BJ (cell line): ENCODE results near the gene RAP2C. TPM values are rescaled to one million over a fixed set of nuclear protein-coding genes. Genes with fewer than 3 reads are reported as not detected.

Experiments
- CTCF ChIA-PET: fragments of 350-600 bp; formaldehyde crosslinking; extraction: SDS; loops from one replicate; lab custom pipeline; 2021; ENCODE audit warnings: antibody characterized with exemption, inconsistent platforms; lab: Yijun Ruan, JAX
- POLR2A ChIA-PET: fragments of 300-600 bp; sonication (Branson Sonifier 250); formaldehyde crosslinking; extraction: SDS; loops from one replicate; lab custom pipeline; 2021; ENCODE audit warnings: antibody characterized with exemption; lab: Charles Lee
- DNase-seq: peaks from one replicate; pipeline ENCODE4 v3.0.0-alpha.2; 2011; ENCODE audit warnings: low read depth
- H3K27me3 ChIP-seq: 2 replicates; pipeline ENCODE4 v1.6.0; 2011; ENCODE audit warnings: low read length; ENCODE audit not compliant: control insufficient read depth, insufficient read depth
- H3K36me3 ChIP-seq: 2 replicates; pipeline ENCODE4 v1.5.1; 2011; ENCODE audit warnings: low read length; ENCODE audit not compliant: control insufficient read depth, insufficient read depth
- H3K4me3 ChIP-seq: 2 replicates; pipeline ENCODE4 v1.5.1; 2011; ENCODE audit warnings: low read depth, mild to moderate bottlenecking, control low read depth, low read length
- CTCF ChIP-seq: IDR thresholded peaks from 2 replicates; pipeline ENCODE4 v1.5.1; 2011; ENCODE audit warnings: low read depth, mild to moderate bottlenecking, control low read depth, inconsistent platforms, low read length, moderate library complexity; ENCODE audit not compliant: insufficient read depth
- polyA plus RNA-seq: library from polyadenylated mRNA; depleted of rRNA; stranded (reverse); fragments of >200 nt; gene quantifications from 2 replicates; pipeline ENCODE4 v1.2.3, GENCODE V29; 2011

Gene RAP2C
- polyA plus RNA-seq, 1 experiment = 9.0 TPM

GRCh38 chrX:132204629-132205028, 14.6 kb downstream of the RAP2C start:
- Histone ChIP-seq H3K4me3 (no peak overlapping the region), H3K27me3 (no peaks in the 10 kb centered on the region), H3K36me3 (no peaks in the 10 kb centered on the region)
- POLR2A ChIA-PET = no interaction called here
- no peak for DNase-seq
- no peak for TF ChIP-seq CTCF
- CTCF ChIA-PET = no interaction called here

GRCh38 chrX:132200976-132201375, 18.3 kb downstream of the RAP2C start:
- ChIA-PET CTCF (interaction anchor here (0.5 kb wide), 1 partner anchor 73 kb away, joined by 3 read pairs; the partner anchor contains the start of gene FRMD7), POLR2A (no interaction called here)
- no peak for DNase-seq
- Histone ChIP-seq H3K4me3 (no peak overlapping the region), H3K36me3 (no peaks in the 10 kb centered on the region), H3K27me3 (no peaks in the 10 kb centered on the region)
- no peak for TF ChIP-seq CTCF

- POLR2A ChIA-PET = no interaction called here
- DNase-seq = no peak
- no peak for TF ChIP-seq CTCF
- Histone ChIP-seq H3K36me3 (no peaks in the 10 kb centered on the region), H3K4me3 (no peak overlapping the region), H3K27me3 (no peaks in the 10 kb centered on the region)
- CTCF ChIA-PET = no interaction called here
Measured at GRCh38 chrX:132199941-132200340, 19.3 kb downstream of the RAP2C start.

GRCh38 chrX:132193872-132194574, 25.2 kb downstream of the RAP2C start:
- ChIA-PET CTCF (no interaction called here), POLR2A (no interaction called here)
- H3K36me3 ChIP-seq = no peaks in the 10 kb centered on the region
- no peak overlapping the region for H3K4me3 ChIP-seq
- no peak for DNase-seq
- H3K27me3 ChIP-seq = no peaks in the 10 kb centered on the region
- no peak for TF ChIP-seq CTCF

- ChIA-PET POLR2A (no interaction called here), CTCF (no interaction called here)
- Histone ChIP-seq H3K4me3 (no peak overlapping the region), H3K36me3 (no peaks in the 10 kb centered on the region), H3K27me3 (no peaks in the 10 kb centered on the region)
- TF ChIP-seq CTCF = no peak
- DNase-seq = no peak
Measured at GRCh38 chrX:132191938-132192337, 27.3 kb downstream of the RAP2C start.
